ENCODE measurements around the gene SLC10A2.

GRCh38 chr13:102999499-102999898, 66.7 kb downstream of the SLC10A2 start:
- TF ChIP-seq POLR2A (IDR thresholded peaks at IDR 0.05; ENCODE audit: low read length) = no peak
- no peak for TF ChIP-seq GATA1 (IDR thresholded peaks at IDR 0.05; ENCODE audit: low read depth, low read length)

Data from erythroblast (primary cell).